A673 (cell line): Measurements from ENCODE around the gene MEN1. TPM values are rescaled to one million over a fixed set of nuclear protein-coding genes. Genes with fewer than 3 reads are reported as not detected.
A peak's percentile ranks its signal among the peaks of the same experiment; 100 is the strongest.

ENCODE experiments used
- BruUV-seq: library from RNA; stranded (reverse); fragments of 400-500 nt; replicated peaks from 2 replicates; lab custom pipeline; 2021; lab: Mats Ljungman, UMichigan
- CTCF ChIA-PET: fragments of 300-600 bp; sonication (Branson Sonifier 250); formaldehyde crosslinking; loops from one replicate; lab custom pipeline; 2022; ENCODE audit warnings: antibody characterized with exemption; lab: Charles Lee
- POLR2A ChIA-PET: fragments of 300-600 bp; sonication (Branson Sonifier 250); formaldehyde crosslinking; loops from one replicate; lab custom pipeline; 2022; ENCODE audit warnings: antibody characterized with exemption; ENCODE audit not compliant: low non-redundant PET; lab: Charles Lee
- DNase-seq: peaks from one replicate; pipeline ENCODE4 v3.0.0-alpha.2; 2015; ENCODE audit warnings: low spot score
- H3K27ac ChIP-seq: fragments of 200-600 bp; sonication (generic); 2 replicates; pipeline ENCODE4 v1.5.1; 2016; ENCODE audit warnings: mixed run types, low read depth, mild to moderate bottlenecking, mixed read lengths, antibody characterized with exemption, low read length; ENCODE audit not compliant: poor library complexity, severe bottlenecking
- H3K27me3 ChIP-seq: fragments of 200-600 bp; sonication (generic); replicated peaks from 2 replicates; pipeline ENCODE4 v1.6.1; 2017; ENCODE audit warnings: mixed run types, low read depth, mild to moderate bottlenecking, mixed read lengths, antibody characterized with exemption, low read length; ENCODE audit not compliant: insufficient read depth, poor library complexity
- H3K36me3 ChIP-seq: fragments of 200-600 bp; sonication (generic); 2 replicates; pipeline ENCODE4 v1.6.1; 2016; ENCODE audit warnings: mixed run types, mild to moderate bottlenecking, mixed read lengths, antibody characterized with exemption, low read length; ENCODE audit not compliant: insufficient read depth, poor library complexity, severe bottlenecking
- H3K4me1 ChIP-seq: fragments of 200-600 bp; sonication (generic); 2 replicates; pipeline ENCODE4 v1.6.1; 2017; ENCODE audit warnings: mixed run types, mild to moderate bottlenecking, mixed read lengths, antibody characterized with exemption, low read length; ENCODE audit not compliant: insufficient read depth, poor library complexity, severe bottlenecking
- H3K4me3 ChIP-seq: fragments of 200-600 bp; sonication (generic); 2 replicates; pipeline ENCODE4 v1.5.1; 2016; ENCODE audit warnings: low read depth, mixed run types, mild to moderate bottlenecking, mixed read lengths, low read length; ENCODE audit not compliant: poor library complexity, severe bottlenecking
- H3K9me3 ChIP-seq: fragments of 200-600 bp; sonication (generic); 2 replicates; pipeline ENCODE4 v1.6.1; 2016; ENCODE audit warnings: mixed run types, low read depth, mild to moderate bottlenecking, mixed read lengths, antibody characterized with exemption, low read length; ENCODE audit not compliant: poor library complexity, severe bottlenecking
- CTCF ChIP-seq: fragments of 300-800, 200-600 bp; sonication (generic); conservative IDR thresholded peaks from 2 replicates; pipeline ENCODE4 v1.5.1; 2017; ENCODE audit warnings: low read depth, mild to moderate bottlenecking, antibody characterized with exemption, low read length, moderate library complexity, mixed read lengths
- EZH2 ChIP-seq: fragments of 200-600 bp; sonication (generic); IDR thresholded peaks from 2 replicates; pipeline ENCODE4 v1.6.1; 2017; ENCODE audit warnings: borderline replicate concordance, low read depth, mild to moderate bottlenecking, mixed read lengths, antibody characterized with exemption, low read length; ENCODE audit not compliant: poor library complexity, severe bottlenecking
- intact Hi-C: fragments of 100-400 bp; cut with micrococcal nuclease; formaldehyde crosslinking; loops from one replicate; pipeline ENCODE4 v1.10.0; 2022; ENCODE audit not compliant: unreplicated experiment
- total RNA-seq: library from RNA; stranded (reverse); gene quantifications from 2 replicates; pipeline ENCODE4 v1.2.3, GENCODE V29; 2021

The MEN1 gene
- total RNA-seq, 1 experiment from 2014 or later = 45.7 TPM

- intact Hi-C loops = no loop called here
- H3K27me3 ChIP-seq = no peaks in the 10 kb centered on the region
- H3K9me3 ChIP-seq = no peaks in the 10 kb centered on the region
- peaks cover 56% of the 10 kb centered on the region for H3K36me3 ChIP-seq
- H3K27ac ChIP-seq = peak overlapping the region; percentile 60
- TF ChIP-seq CTCF = no peak
- TF ChIP-seq EZH2 = no peak
- H3K4me3 ChIP-seq = no peak overlapping the region
- ChIA-PET CTCF (no interaction called here), POLR2A (interaction anchor here (1.0 kb wide), 1 partner anchor 12 kb away, joined by 3 read pairs; no protein-coding TSS in a partner anchor)
- H3K4me1 ChIP-seq = peaks cover 35% of the 10 kb centered on the region
- peak; percentile 84 for DNase-seq
- no TSS peak for BruUV-seq
Measured at GRCh38 chr11:64762674-64763525, 47.5 kb downstream of the MEN1 start.

GRCh38 chr11:64762277-64762673 lies 48.1 kb downstream of the MEN1 start:
- DNase-seq = no peak

More at GRCh38 chr11:64762277-64762673, 48.1 kb downstream of the MEN1 start:
- peak overlapping the region; percentile 60 for H3K27ac ChIP-seq
- POLR2A ChIA-PET = interaction anchor here (1.0 kb wide), 1 partner anchor 12 kb away, joined by 3 read pairs; no protein-coding TSS in a partner anchor
- no peaks in the 10 kb centered on the region for H3K27me3 ChIP-seq
- no peak overlapping the region for H3K4me3 ChIP-seq
- H3K36me3 ChIP-seq = peaks cover 49% of the 10 kb centered on the region
- peaks cover 29% of the 10 kb centered on the region for H3K4me1 ChIP-seq
- TF ChIP-seq CTCF (no peak), EZH2 (no peak)
- no peaks in the 10 kb centered on the region for H3K9me3 ChIP-seq
- CTCF ChIA-PET = no interaction called here
- intact Hi-C loops = no loop called here
- BruUV-seq = no TSS peak
